Measurements from ENCODE around the gene TOX4.

GRCh38 chr14:21436567-21437062, 40.4 kb upstream of the TOX4 start:
- no peak for TF ChIP-seq EP300 (IDR thresholded peaks at IDR 0.05; ENCODE audit: low read length)
- TF ChIP-seq HMG20A (CRISPR knock-in tag; conservative IDR thresholded peaks at IDR 0.05), result no peak
- no peak for TF ChIP-seq ZSCAN29 (IDR thresholded peaks at IDR 0.05)
- TF ChIP-seq ZNF121 (CRISPR knock-in tag; conservative IDR thresholded peaks at IDR 0.05), result no peak
- TF ChIP-seq HNRNPUL1 (IDR thresholded peaks at IDR 0.05; ENCODE audit: low read length), result no peak
- no peak for TF ChIP-seq EZH2 (IDR thresholded peaks at IDR 0.05; ENCODE audit: borderline replicate concordance, low read depth, low read length)
- no peak for TF ChIP-seq ATF6 (CRISPR knock-in tag; IDR thresholded peaks at IDR 0.05)
